K562 (cell line): ENCODE measurements around the gene ERP27. TPM values are rescaled to one million over a fixed set of nuclear protein-coding genes. Genes with fewer than 3 reads are reported as not detected.

Experiments used
- ATAC-seq: fragments of 200-7000 bp; cut with Tn5 transposase; 3 replicates; pipeline ENCODE4 v1.9.1; 2020; ENCODE audit warnings: moderate library complexity
- BruUV-seq: library from RNA; stranded (reverse); fragments of 400-500 nt; replicated peaks from 2 replicates; lab custom pipeline; 2021; lab: Mats Ljungman, UMichigan
- CTCF ChIA-PET: fragments of 300-600 bp; formaldehyde crosslinking; extraction: SDS; loops from one replicate; lab custom pipeline; 2021; ENCODE audit warnings: low intra/inter-chr PET ratio; lab: Yijun Ruan, JAX
- POLR2A ChIA-PET: fragments of 300-600, 350-650 bp; sonication (Branson Sonifier 250); formaldehyde crosslinking; extraction: SDS; loops from one replicate; lab custom pipeline; 2021; ENCODE audit warnings: antibody characterized with exemption, inconsistent platforms; lab: Yijun Ruan, JAX
- DNase-seq, 4 experiments: peaks; one replicate each; pipeline versions ENCODE4 v3.0.0 to v3.0.0-alpha.2; 2011 to 2018; ENCODE audit warnings: low spot score in 3 of 4, mixed read lengths in 3 of 4; ENCODE audit errors: extremely low read depth in 1 of 4
- FAIRE-seq: peaks from 2 replicates; lab custom pipeline; 2011; peaks lifted over from hg19 to GRCh38; lab: Jason Lieb, UNC
- H2AFZ ChIP-seq: 2 replicates; pipeline ENCODE4 v1.6.0; 2011; ENCODE audit warnings: low read depth, low read length, control low read depth, inconsistent platforms
- H3K27ac ChIP-seq: fragments of 200-600 bp; 3 replicates; pipeline ENCODE4 v1.8.0; 2011; ENCODE audit warnings: low read depth, mild to moderate bottlenecking, control low read depth, inconsistent platforms, low read length, moderate library complexity, mixed read lengths; ENCODE audit errors: extremely low read depth
- H3K27me3 ChIP-seq, 2 experiments: fragments of 300-600 bp in 1 of 2; 2 replicates in 1 of 2; 3 replicates in 1 of 2; pipeline versions ENCODE4 v1.6.0 to v1.8.0; 2011; ENCODE audit warnings: inconsistent platforms in 2 of 2, low read length in 2 of 2, mild to moderate bottlenecking in 1 of 2, mixed read lengths in 1 of 2, moderate library complexity in 1 of 2; ENCODE audit not compliant: control insufficient read depth in 2 of 2, insufficient read depth in 2 of 2
- H3K36me3 ChIP-seq: fragments of 300-600 bp; 3 replicates; pipeline ENCODE4 v1.8.0; 2011; ENCODE audit warnings: mild to moderate bottlenecking, low read length, inconsistent platforms; ENCODE audit not compliant: control insufficient read depth, insufficient read depth
- H3K4me1 ChIP-seq, 2 experiments: fragments of 200-600 bp in 1 of 2; replicated peaks in 1 of 2; 2 replicates in 1 of 2; 3 replicates in 1 of 2; pipeline versions ENCODE4 v1.5.1 to v1.8.0; 2011; ENCODE audit warnings: inconsistent platforms in 2 of 2, low read length in 2 of 2, mild to moderate bottlenecking in 1 of 2, mixed read lengths in 1 of 2, moderate library complexity in 1 of 2; ENCODE audit not compliant: control insufficient read depth in 2 of 2, insufficient read depth in 2 of 2
- H3K4me2 ChIP-seq: 2 replicates; pipeline ENCODE4 v1.6.1; 2011; ENCODE audit warnings: low read length, control low read depth, inconsistent platforms, mixed read lengths; ENCODE audit not compliant: insufficient read depth
- H3K4me3 ChIP-seq: fragments of 200-600 bp; sonication (generic), shearing (Covaris generic); 2 replicates; pipeline ENCODE4 v1.5.1; 2016; ENCODE audit warnings: control low read depth, inconsistent platforms
- H3K79me2 ChIP-seq: fragments of 200-600 bp; 3 replicates; pipeline ENCODE4 v1.8.0; 2011; ENCODE audit warnings: low read length, inconsistent platforms; ENCODE audit not compliant: control insufficient read depth, insufficient read depth
- H3K9ac ChIP-seq, 2 experiments: 2 replicates each; pipeline versions ENCODE4 v1.6.0 to v1.6.1; 2011; ENCODE audit warnings: low read depth in 2 of 2, low read length in 2 of 2, control low read depth in 1 of 2, inconsistent platforms in 1 of 2, mild to moderate bottlenecking in 1 of 2, mixed read lengths in 1 of 2; ENCODE audit not compliant: insufficient read depth in 1 of 2
- H3K9me1 ChIP-seq: one replicate; pipeline ENCODE4 v1.6.0; 2011; ENCODE audit warnings: inconsistent platforms, mild to moderate bottlenecking, low read length, moderate library complexity; ENCODE audit not compliant: control insufficient read depth, insufficient read depth
- H3K9me3 ChIP-seq: replicated peaks from 2 replicates; pipeline ENCODE4 v1.5.1; 2011; ENCODE audit warnings: low read depth, low read length, inconsistent platforms; ENCODE audit not compliant: control insufficient read depth, insufficient read depth
- H4K20me1 ChIP-seq: replicated peaks from 2 replicates; pipeline ENCODE4 v1.6.1; 2011; ENCODE audit warnings: low read length, inconsistent platforms, mixed read lengths; ENCODE audit not compliant: control insufficient read depth, insufficient read depth
- BRD9 ChIP-seq: fragments of 450-650 bp; IDR thresholded peaks from 2 replicates; pipeline ENCODE4 v1.6.1; 2018; ENCODE audit warnings: low read depth; ENCODE audit not compliant: partially characterized antibody
- ERF ChIP-seq: fragments of 450-650 bp; formaldehyde crosslinking; IDR thresholded peaks from 2 replicates; pipeline ENCODE4 v1.4.0; 2020; ENCODE audit warnings: mild to moderate bottlenecking, mixed read lengths
- FIP1L1 ChIP-seq: fragments of 200-400 bp; formaldehyde crosslinking; IDR thresholded peaks from 2 replicates; pipeline ENCODE4 v1.6.1; 2018; ENCODE audit warnings: mild to moderate bottlenecking, low read depth, low read length; ENCODE audit not compliant: poor library complexity, severe bottlenecking
- GATAD2A ChIP-seq: fragments of 450-650 bp; IDR thresholded peaks from 2 replicates; pipeline ENCODE4 v1.6.1; 2017
- GTF2E2 ChIP-seq: fragments of 200-800 bp; sonication (Bioruptor generic); IDR thresholded peaks from 2 replicates; pipeline ENCODE4 v1.6.1; 2016; ENCODE audit warnings: missing genetic modification characterization, missing compliant biosample characterization
- HDAC6 ChIP-seq: IDR thresholded peaks from 2 replicates; pipeline ENCODE4 v1.6.1; 2012; ENCODE audit warnings: low read depth, mild to moderate bottlenecking, control low read depth, inconsistent platforms, low read length, moderate library complexity
- HMG20A ChIP-seq: fragments of 450-650 bp; formaldehyde crosslinking; conservative IDR thresholded peaks from 2 replicates; pipeline ENCODE4 v1.4.0; 2020; ENCODE audit warnings: mild to moderate bottlenecking, mixed read lengths
- MAZ ChIP-seq, 2 experiments: fragments of 450-650 bp in 1 of 2; sonication (generic) in 1 of 2; formaldehyde crosslinking; IDR thresholded peaks in 1 of 2; conservative IDR thresholded peaks in 1 of 2; 2 replicates each; pipeline versions ENCODE4 v1.4.0 to v1.5.0; 2020; ENCODE audit warnings: mild to moderate bottlenecking in 1 of 2, missing genetic modification reagents in 1 of 2
- PHB ChIP-seq: fragments of 250-450 bp; sonication (Bioruptor Pico); IDR thresholded peaks from 2 replicates; pipeline ENCODE4 v1.5.0; 2021
- RBM15 ChIP-seq: fragments of 200-400 bp; formaldehyde crosslinking; IDR thresholded peaks from 2 replicates; pipeline ENCODE4 v1.6.1; 2018; ENCODE audit warnings: mild to moderate bottlenecking, low read length, moderate library complexity; ENCODE audit not compliant: insufficient read depth
- SETDB1 ChIP-seq: IDR thresholded peaks from one replicate; pipeline ENCODE4 v1.6.1; 2012; ENCODE audit warnings: low read length, control low read depth, inconsistent platforms
- TEAD2 ChIP-seq: fragments of 450-650 bp; IDR thresholded peaks from 2 replicates; pipeline ENCODE4 v1.6.1; 2016; ENCODE audit warnings: missing genetic modification characterization, control low read depth, missing compliant biosample characterization
- ZNF347 ChIP-seq: fragments of 450-650 bp; formaldehyde crosslinking; IDR thresholded peaks from 2 replicates; pipeline ENCODE4 v1.4.0; 2020; ENCODE audit warnings: low read depth, mild to moderate bottlenecking, moderate library complexity
- ZNF444 ChIP-seq: fragments of 250-450 bp; sonication (Bioruptor Pico); IDR thresholded peaks from 2 replicates; pipeline ENCODE4 v1.4.0; 2020; ENCODE audit warnings: mild to moderate bottlenecking, moderate library complexity
- WGBS: fragments of 100-300 bp; shearing (Covaris generic); methylation state at CpG from one replicate; pipeline ENCODE4 v1.1.6; 2016; ENCODE audit warnings: low coverage, mixed read lengths; ENCODE audit not compliant: insufficient coverage; ENCODE audit errors: missing lambda C conversion rate; 5-methylcytosine and 5-hydroxymethylcytosine counted together
- in situ Hi-C: fragments of 300-500 bp; cut with MboI; formaldehyde crosslinking; loops from 4 replicates; pipeline ENCODE4 v1.15.0; 2018; ENCODE audit warnings: inconsistent platforms, mixed read lengths
- intact Hi-C: fragments of 100-400 bp; cut with micrococcal nuclease; formaldehyde crosslinking; loops from 2 replicates; pipeline ENCODE4 v1.14.2; 2022
- polyA plus RNA-seq, 8 experiments: library from polyadenylated mRNA; depleted of rRNA in 4 of 8; stranded (reverse) in 5 of 8; unstranded in 3 of 8; fragments of >200 nt; fragmentation: Nextera tagmentation in 2 of 8; fragmentation: Illumina TruSeq in 1 of 8; extraction: Ambion mirVana in 2 of 8; extraction: Trizol in 1 of 8; gene quantifications; 2 replicates each; pipeline versions ENCODE4 v1.2.1 to v1.2.3, GENCODE V29; 2011 to 2014; ENCODE audit warnings: inconsistent platforms in 1 of 8, missing spikeins in 1 of 8
- total RNA-seq, 7 experiments: library from RNA; depleted of rRNA in 6 of 7; stranded (reverse); fragments of >200 nt in 6 of 7; fragmentation: Illumina TruSeq in 2 of 7; extraction: Trizol in 2 of 7; gene quantifications; 2 replicates each; pipeline versions ENCODE4 v1.2.1 to v1.2.3, GENCODE V29; 2011 to 2021; ENCODE audit warnings: low replicate concordance in 1 of 7

The ERP27 gene
- total and polyA plus RNA-seq, 9 of the 15 experiments (the other 6 are each of a cell fraction or from before 2014, with no cell fraction given) = 0.07 to 0.27 (median 0.11) TPM; not detected in 6

- Histone ChIP-seq H4K20me1 (no peaks in the 10 kb centered on the region), H3K79me2 (no peaks in the 10 kb centered on the region), H3K27me3 (no peaks in the 10 kb centered on the region), H3K4me3 (no peak overlapping the region), H3K9ac (no peak overlapping the region), H2AFZ (no peak overlapping the region), H3K27ac (no peak overlapping the region), H3K9me3 (no peaks in the 10 kb centered on the region), H3K4me2 (no peak overlapping the region), H3K36me3 (no peaks in the 10 kb centered on the region), H3K9me1 (no peaks in the 10 kb centered on the region), H3K4me1 (no peaks in the 10 kb centered on the region; a peak in 2 of 5 replicates)
- 50% methylated on average over 1 of the region's 1 CpG for WGBS
- ATAC-seq (no peak), DNase-seq (no peak), FAIRE-seq (no peak)
- no TSS peak for BruUV-seq
- ChIA-PET CTCF (no interaction called here), POLR2A (interaction anchor here (0.7 to 1.1 kb wide), 2 partner anchors 47 to 85 kb away, joined by 3 read pairs; no protein-coding TSS in a partner anchor)
- in situ Hi-C loops (no loop called here), intact Hi-C loops (no loop called here)
- no peak for TF ChIP-seq FIP1L1
- no peak for TF ChIP-seq GTF2E2 (tag)
- TF ChIP-seq ZNF444 (CRISPR knock-in tag) = no peak
- no peak for TF ChIP-seq ZNF347 (CRISPR knock-in tag)
- no peak for TF ChIP-seq HDAC6
- no peak for TF ChIP-seq RBM15
- no peak for TF ChIP-seq HMG20A (CRISPR knock-in tag)
- TF ChIP-seq TEAD2 (tag) = no peak
- TF ChIP-seq SETDB1 = no peak
- TF ChIP-seq PHB = no peak
- no peak for TF ChIP-seq ERF (CRISPR knock-in tag)
- TF ChIP-seq GATAD2A = no peak
- TF ChIP-seq BRD9 = no peak
- TF ChIP-seq MAZ (CRISPR knock-in tag; conservative IDR thresholded peaks at IDR 0.05 in 1 of 2, IDR thresholded peaks at IDR 0.05 in 1 of 2) = no peak
Measured at GRCh38 chr12:14901228-14901562, 37.1 kb downstream of the ERP27 start.
